ENCODE results near the gene UBE3B. TPM values are rescaled to one million over a fixed set of nuclear protein-coding genes. Genes with fewer than 3 reads are reported as not detected.

Gene UBE3B
- total RNA-seq, 1 experiment from 2014 or later = 38.4 TPM

- Histone ChIP-seq H3K9me3 (no peaks in the 10 kb centered on the region), H3K4me1 (no peaks in the 10 kb centered on the region; the same call in 1 of the 2 replicates), H3K36me3 (ENCODE audit: control insufficient read depth, insufficient read depth, low read length) (no peaks in the 10 kb centered on the region), H3K27me3 (replicated peaks; ENCODE audit: control insufficient read depth, insufficient read depth, low read length) (no peaks in the 10 kb centered on the region), H3K4me3 (ENCODE audit: low read depth, low read length) (no peak overlapping the region)
- Mint-ChIP-seq H3K36me3 (ENCODE audit: insufficient read depth, unreplicated experiment) (no peaks in the 10 kb centered on the region), H3K4me3 (ENCODE audit: unreplicated experiment) (no peak overlapping the region), H3K27me3 (ENCODE audit: insufficient read depth, unreplicated experiment) (peaks cover 4% of the 10 kb centered on the region), H3K4me1 (ENCODE audit: low read depth, unreplicated experiment) (no peaks in the 10 kb centered on the region), H3K9me3 (ENCODE audit: unreplicated experiment) (no peaks in the 10 kb centered on the region), H3K27ac (ENCODE audit: unreplicated experiment) (no peak overlapping the region)
- intact Hi-C loops (cut with micrococcal nuclease; ENCODE audit: unreplicated experiment) = no loop called here
- no peak for TF ChIP-seq CTCF (IDR thresholded peaks at IDR 0.05; ENCODE audit: insufficient read depth in 1 of 2, low read depth in 1 of 2, low read length in 1 of 2, severe bottlenecking in 1 of 2, unreplicated experiment in 1 of 2)
- ChIA-PET CTCF (interaction anchor here (0.7 kb wide), 1 partner anchor 225 kb away, joined by 3 read pairs; no protein-coding TSS in a partner anchor), POLR2A (interaction anchor here (1.3 kb wide), 1 partner anchor 24 kb away, joined by 4 read pairs; the partner anchor contains the start of gene MVK)
- BruUV-seq (replicated peaks) = no TSS peak
- DNase-seq = no peak
Measured at GRCh38 chr12:109550281-109550680, 72.8 kb downstream of the UBE3B start.

DNA sequence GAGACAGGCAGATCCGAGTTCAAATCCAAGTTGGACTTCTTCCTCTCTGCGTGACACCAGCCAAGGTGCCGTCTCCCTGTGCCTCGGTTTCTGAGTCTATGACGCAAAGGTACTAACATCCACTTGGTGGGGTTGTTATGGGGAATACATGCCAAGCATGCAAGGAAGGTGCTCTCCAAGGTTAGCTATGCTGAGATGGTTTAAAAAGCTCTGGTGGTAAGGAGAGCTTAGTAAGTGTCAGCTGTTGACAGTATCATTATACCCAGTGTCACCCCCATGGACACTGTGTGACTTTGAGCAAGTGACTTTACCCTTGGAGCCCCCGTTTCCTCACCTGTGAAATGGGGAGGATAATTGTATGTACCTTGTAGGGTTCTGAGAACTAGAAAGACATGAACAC is 73.7 kb downstream of the UBE3B start:
- H3K9me3 ChIP-seq = no peaks in the 10 kb centered on the region
- no peaks in the 10 kb centered on the region for H3K27me3 ChIP-seq (replicated peaks; ENCODE audit: control insufficient read depth, insufficient read depth, low read length)
- H3K4me3 ChIP-seq (ENCODE audit: low read depth, low read length) = no peak overlapping the region
- no TSS peak for BruUV-seq (replicated peaks)
- intact Hi-C loops (cut with micrococcal nuclease; ENCODE audit: unreplicated experiment) = no loop called here
- H3K36me3 ChIP-seq (ENCODE audit: control insufficient read depth, insufficient read depth, low read length) = no peaks in the 10 kb centered on the region
- POLR2A ChIA-PET = no interaction called here
- Mint-ChIP-seq H3K27ac (ENCODE audit: unreplicated experiment) (no peak overlapping the region), H3K9me3 (ENCODE audit: unreplicated experiment) (no peaks in the 10 kb centered on the region), H3K27me3 (ENCODE audit: insufficient read depth, unreplicated experiment) (peaks cover 4% of the 10 kb centered on the region), H3K4me1 (ENCODE audit: low read depth, unreplicated experiment) (no peaks in the 10 kb centered on the region), H3K4me3 (ENCODE audit: unreplicated experiment) (no peak overlapping the region), H3K36me3 (ENCODE audit: insufficient read depth, unreplicated experiment) (no peaks in the 10 kb centered on the region)
- no peaks in the 10 kb centered on the region; the same call in 1 of the 2 replicates for H3K4me1 ChIP-seq
- no peak for TF ChIP-seq CTCF (IDR thresholded peaks at IDR 0.05; ENCODE audit: insufficient read depth in 1 of 2, low read depth in 1 of 2, low read length in 1 of 2, severe bottlenecking in 1 of 2, unreplicated experiment in 1 of 2)
- CTCF ChIA-PET = no interaction called here
- DNase-seq = no peak

DNA sequence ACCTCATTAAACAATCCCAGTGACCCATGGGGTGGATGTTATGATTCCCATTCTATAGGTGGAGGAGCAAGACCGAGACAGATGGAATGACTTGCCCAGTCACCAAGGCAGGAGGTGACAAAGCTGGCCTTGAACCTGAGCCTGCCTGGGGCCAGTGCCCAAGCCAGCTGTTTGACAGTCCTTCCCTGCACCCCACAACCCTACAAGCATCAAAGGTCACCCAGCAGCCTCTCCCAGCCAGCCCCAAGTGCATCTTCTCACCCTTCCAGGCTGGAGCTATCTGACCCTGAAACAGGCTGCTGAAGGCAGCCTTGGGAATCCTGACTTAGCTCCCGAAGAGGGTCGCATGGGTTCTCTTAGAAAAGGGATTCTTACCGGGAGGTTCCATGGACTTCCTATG is 75.5 kb downstream of the UBE3B start:
- H3K9me3 Mint-ChIP-seq (ENCODE audit: unreplicated experiment) = no peaks in the 10 kb centered on the region
- no peak for DNase-seq
- ChIA-PET CTCF (no interaction called here), POLR2A (no interaction called here)
- H3K36me3 ChIP-seq (ENCODE audit: control insufficient read depth, insufficient read depth, low read length) = no peaks in the 10 kb centered on the region; the same call in 1 of the 2 replicates
- H3K4me3 ChIP-seq (ENCODE audit: low read depth, low read length) = no peak overlapping the region
- intact Hi-C loops (cut with micrococcal nuclease; ENCODE audit: unreplicated experiment) = no loop called here
- no peaks in the 10 kb centered on the region; the same call in 1 of the 2 replicates for H3K4me1 ChIP-seq
- no peaks in the 10 kb centered on the region for H3K27me3 Mint-ChIP-seq (ENCODE audit: insufficient read depth, unreplicated experiment)
- TF ChIP-seq CTCF (IDR thresholded peaks at IDR 0.05; ENCODE audit: insufficient read depth in 1 of 2, low read depth in 1 of 2, low read length in 1 of 2, severe bottlenecking in 1 of 2, unreplicated experiment in 1 of 2) = no peak
- BruUV-seq (replicated peaks) = no TSS peak
- no peaks in the 10 kb centered on the region for H3K36me3 Mint-ChIP-seq (ENCODE audit: insufficient read depth, unreplicated experiment)
- H3K9me3 ChIP-seq = no peaks in the 10 kb centered on the region
- no peaks in the 10 kb centered on the region for H3K27me3 ChIP-seq (replicated peaks; ENCODE audit: control insufficient read depth, insufficient read depth, low read length)
- no peak overlapping the region for H3K27ac Mint-ChIP-seq (ENCODE audit: unreplicated experiment)
- H3K4me1 Mint-ChIP-seq (ENCODE audit: low read depth, unreplicated experiment) = no peaks in the 10 kb centered on the region
- H3K4me3 Mint-ChIP-seq (ENCODE audit: unreplicated experiment) = no peak overlapping the region

Measured in Caco-2 (cell line).